Loucy (cell line): Measurements from ENCODE around the gene CYB5D1.

Experiments used
- H2AFZ ChIP-seq: fragments of 200-600 bp; sonication (generic); 2 replicates; pipeline ENCODE4 v1.6.0; 2016; ENCODE audit warnings: antibody characterized with exemption, mild to moderate bottlenecking, low read length, moderate library complexity
- H3F3A ChIP-seq: fragments of 200-600 bp; 2 replicates; pipeline ENCODE4 v1.6.0; 2016; ENCODE audit warnings: antibody characterized with exemption, low read depth, mild to moderate bottlenecking
- H3K27me3 ChIP-seq: fragments of 200-600 bp; sonication (generic); 2 replicates; pipeline ENCODE4 v1.6.1; 2014; ENCODE audit warnings: low read length, mild to moderate bottlenecking; ENCODE audit not compliant: insufficient read depth, poor library complexity, severe bottlenecking
- H3K36me3 ChIP-seq: fragments of 200-600 bp; sonication (generic); 2 replicates; pipeline ENCODE4 v1.6.1; 2016; ENCODE audit warnings: low read length; ENCODE audit not compliant: insufficient read depth
- H3K4me1 ChIP-seq: fragments of 200-600 bp; sonication (generic); 2 replicates; pipeline ENCODE4 v1.5.1; 2014; ENCODE audit warnings: low read length, mild to moderate bottlenecking; ENCODE audit not compliant: insufficient read depth, poor library complexity, severe bottlenecking
- H3K4me2 ChIP-seq: fragments of 200-600 bp; sonication (generic); 2 replicates; pipeline ENCODE4 v1.6.0; 2014; ENCODE audit warnings: antibody characterized with exemption, low read length, low read depth, mild to moderate bottlenecking; ENCODE audit not compliant: poor library complexity, severe bottlenecking
- H3K4me3 ChIP-seq: fragments of 200-600 bp; sonication (generic); 2 replicates; pipeline ENCODE4 v1.5.1; 2014; ENCODE audit warnings: low read length, mild to moderate bottlenecking, mixed read lengths; ENCODE audit not compliant: poor library complexity, severe bottlenecking
- H3K79me2 ChIP-seq: fragments of 200-600 bp; sonication (generic); 2 replicates; pipeline ENCODE4 v1.6.1; 2014; ENCODE audit warnings: low read length; ENCODE audit not compliant: insufficient read depth
- H3K9ac ChIP-seq: fragments of 200-600 bp; sonication (generic); 2 replicates; pipeline ENCODE4 v1.6.0; 2014; ENCODE audit warnings: mild to moderate bottlenecking, low read depth, low read length, moderate library complexity; ENCODE audit not compliant: poor library complexity, severe bottlenecking
- H3K9me2 ChIP-seq: fragments of 200-600 bp; sonication (generic); replicated peaks from 2 replicates; pipeline ENCODE4 v1.6.1; 2016; ENCODE audit warnings: low read depth, low read length, mixed read lengths
- H3K9me3 ChIP-seq: fragments of 200-600 bp; sonication (generic); 2 replicates; pipeline ENCODE4 v1.6.1; 2014; ENCODE audit warnings: mild to moderate bottlenecking, antibody characterized with exemption, low read length, low read depth; ENCODE audit not compliant: insufficient read depth
- H4K20me1 ChIP-seq: fragments of 200-600 bp; sonication (generic); 2 replicates; pipeline ENCODE4 v1.6.0; 2014; ENCODE audit warnings: antibody characterized with exemption, low read length, mild to moderate bottlenecking; ENCODE audit not compliant: insufficient read depth, poor library complexity, severe bottlenecking
- EZH2phosphoT487 ChIP-seq: fragments of 200-600 bp; IDR thresholded peaks from 2 replicates; pipeline ENCODE4 v1.6.1; 2018; ENCODE audit warnings: antibody characterized with exemption, mild to moderate bottlenecking, moderate library complexity, borderline replicate concordance
- TF ChIP-seq, protein P1 (sequence below): fragments of 200-600 bp; sonication (generic); conservative IDR thresholded peaks from 2 replicates; pipeline ENCODE4 v1.5.1; 2014; ENCODE audit warnings: mild to moderate bottlenecking, antibody characterized with exemption, low read length

CYB5D1 gene

DNA sequence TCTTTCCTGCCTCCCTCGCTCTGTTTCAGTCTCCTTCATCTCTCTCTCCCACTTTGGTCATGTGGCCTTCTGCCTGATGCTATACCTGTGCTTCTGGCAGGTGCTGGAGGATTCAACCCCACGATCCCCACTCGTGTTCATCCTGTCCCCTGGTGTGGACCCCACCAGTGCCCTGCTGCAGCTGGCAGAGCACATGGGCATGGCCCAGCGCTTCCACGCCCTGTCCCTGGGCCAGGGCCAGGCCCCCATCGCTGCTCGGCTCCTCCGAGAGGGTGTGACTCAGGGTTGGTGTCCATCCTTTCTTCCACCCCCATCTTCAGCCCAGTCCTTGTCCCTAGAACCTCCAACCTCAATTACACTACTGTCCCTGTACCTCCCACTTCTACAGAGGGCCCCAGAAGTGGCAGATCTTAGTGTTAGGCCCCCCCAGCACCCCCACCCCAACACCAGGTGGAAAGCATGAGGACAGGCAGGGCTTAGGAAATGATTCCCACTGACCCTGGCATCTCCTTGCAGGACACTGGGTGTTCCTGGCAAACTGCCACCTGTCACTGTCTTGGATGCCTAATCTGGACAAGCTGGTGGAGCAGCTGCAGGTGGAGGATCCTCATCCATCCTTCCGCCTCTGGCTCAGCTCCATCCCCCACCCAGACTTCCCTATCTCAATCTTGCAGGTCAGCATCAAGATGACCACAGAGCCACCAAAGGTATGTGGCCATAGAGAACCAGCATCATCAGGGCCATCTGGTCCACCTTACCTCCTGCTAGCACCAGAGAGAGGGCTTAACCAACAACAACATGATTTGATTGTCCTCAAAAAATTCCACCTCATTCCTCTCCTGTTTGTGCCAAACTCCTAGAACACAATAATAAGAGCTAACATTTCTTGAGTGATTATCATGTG is 33.5 kb upstream of the CYB5D1 start:
- no peaks in the 10 kb centered on the region for H3F3A ChIP-seq
- no peak overlapping the region for H3K9ac ChIP-seq
- H3K4me2 ChIP-seq = no peak overlapping the region
- no peak overlapping the region for H2AFZ ChIP-seq
- H3K4me3 ChIP-seq = no peak overlapping the region
- TF ChIP-seq EZH2phosphoT487 = no peak
- TF ChIP-seq, protein P1, sequence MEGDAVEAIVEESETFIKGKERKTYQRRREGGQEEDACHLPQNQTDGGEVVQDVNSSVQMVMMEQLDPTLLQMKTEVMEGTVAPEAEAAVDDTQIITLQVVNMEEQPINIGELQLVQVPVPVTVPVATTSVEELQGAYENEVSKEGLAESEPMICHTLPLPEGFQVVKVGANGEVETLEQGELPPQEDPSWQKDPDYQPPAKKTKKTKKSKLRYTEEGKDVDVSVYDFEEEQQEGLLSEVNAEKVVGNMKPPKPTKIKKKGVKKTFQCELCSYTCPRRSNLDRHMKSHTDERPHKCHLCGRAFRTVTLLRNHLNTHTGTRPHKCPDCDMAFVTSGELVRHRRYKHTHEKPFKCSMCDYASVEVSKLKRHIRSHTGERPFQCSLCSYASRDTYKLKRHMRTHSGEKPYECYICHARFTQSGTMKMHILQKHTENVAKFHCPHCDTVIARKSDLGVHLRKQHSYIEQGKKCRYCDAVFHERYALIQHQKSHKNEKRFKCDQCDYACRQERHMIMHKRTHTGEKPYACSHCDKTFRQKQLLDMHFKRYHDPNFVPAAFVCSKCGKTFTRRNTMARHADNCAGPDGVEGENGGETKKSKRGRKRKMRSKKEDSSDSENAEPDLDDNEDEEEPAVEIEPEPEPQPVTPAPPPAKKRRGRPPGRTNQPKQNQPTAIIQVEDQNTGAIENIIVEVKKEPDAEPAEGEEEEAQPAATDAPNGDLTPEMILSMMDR = no peak
- no peaks in the 10 kb centered on the region for H3K79me2 ChIP-seq
- no peaks in the 10 kb centered on the region for H3K9me3 ChIP-seq
- H3K36me3 ChIP-seq = no peaks in the 10 kb centered on the region
- no peaks in the 10 kb centered on the region for H3K4me1 ChIP-seq
- H3K9me2 ChIP-seq = no peaks in the 10 kb centered on the region
- H3K27me3 ChIP-seq = no peaks in the 10 kb centered on the region
- no peaks in the 10 kb centered on the region for H4K20me1 ChIP-seq

DNA sequence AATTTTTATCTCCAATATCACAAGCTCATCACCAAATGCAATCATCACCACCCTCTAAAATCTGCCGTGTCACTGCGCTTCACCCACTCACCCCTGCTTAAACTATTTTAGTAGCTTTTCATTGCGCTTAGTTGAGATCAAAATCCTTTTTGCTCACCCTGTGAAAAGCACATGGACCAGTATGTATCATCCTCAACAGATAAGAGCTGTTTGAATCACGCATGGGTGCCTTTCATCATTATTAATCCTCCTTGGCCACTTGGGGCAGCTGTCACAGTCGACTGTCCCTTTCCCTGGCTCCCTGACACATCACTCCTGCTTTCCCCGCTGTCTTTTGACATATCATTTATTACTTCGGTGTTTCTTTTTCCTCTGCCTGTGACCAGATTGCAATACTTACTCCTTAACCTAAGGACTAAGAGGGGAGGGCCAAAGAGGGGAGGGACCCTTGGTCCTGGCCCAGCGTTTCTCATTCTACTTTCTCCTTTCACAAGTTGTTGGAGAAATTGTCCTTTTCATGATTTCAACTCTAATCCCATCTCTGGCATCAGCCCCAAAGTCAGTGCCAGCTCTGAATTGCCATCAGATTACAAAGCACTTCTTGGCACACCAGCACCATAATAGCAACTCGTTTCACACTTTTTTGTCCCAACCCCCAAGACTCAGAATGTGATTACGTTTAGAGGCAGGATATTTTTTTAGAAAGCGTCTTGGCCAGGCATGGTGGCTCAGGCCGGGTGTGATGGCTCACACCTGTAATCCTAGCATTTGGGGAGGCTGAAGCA is 32.4 kb upstream of the CYB5D1 start:
- Histone ChIP-seq H3K9ac (no peak overlapping the region), H3K27me3 (no peaks in the 10 kb centered on the region), H3K4me3 (no peak overlapping the region), H3K36me3 (no peaks in the 10 kb centered on the region), H4K20me1 (no peaks in the 10 kb centered on the region), H3K9me2 (no peaks in the 10 kb centered on the region), H3K79me2 (no peaks in the 10 kb centered on the region), H3F3A (no peaks in the 10 kb centered on the region), H3K9me3 (no peaks in the 10 kb centered on the region), H3K4me1 (no peaks in the 10 kb centered on the region), H2AFZ (peak overlapping the region; percentile 3; the same call in 1 of the 2 replicates), H3K4me2 (no peak overlapping the region)
- no peak for TF ChIP-seq EZH2phosphoT487
- TF ChIP-seq, protein P1 = peak; percentile 47

DNA sequence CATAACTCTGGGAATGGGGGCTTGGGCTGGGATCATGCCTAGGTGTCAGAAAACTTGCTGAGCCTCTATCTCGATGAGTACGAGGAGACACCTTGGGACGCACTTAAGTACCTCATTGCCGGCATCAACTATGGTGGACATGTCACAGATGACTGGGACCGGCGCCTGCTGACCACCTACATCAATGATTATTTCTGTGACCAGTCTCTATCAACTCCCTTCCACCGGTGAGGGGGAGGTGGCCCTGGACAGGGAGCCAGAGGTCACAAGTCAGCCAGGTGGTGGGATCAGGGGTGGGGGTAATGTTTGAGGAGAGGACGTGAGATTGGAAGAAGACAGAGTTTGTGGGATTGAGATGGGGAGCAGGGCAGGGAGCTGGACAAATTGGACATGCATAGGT is 27.2 kb upstream of the CYB5D1 start:
- H3K9ac ChIP-seq = no peak overlapping the region
- no peak overlapping the region for H2AFZ ChIP-seq
- no peaks in the 10 kb centered on the region for H3K27me3 ChIP-seq
- H3K79me2 ChIP-seq = no peaks in the 10 kb centered on the region
- H4K20me1 ChIP-seq = no peaks in the 10 kb centered on the region
- peaks cover 5% of the 10 kb centered on the region; the same call in 1 of the 2 replicates for H3F3A ChIP-seq
- H3K4me1 ChIP-seq = peaks cover 9% of the 10 kb centered on the region
- TF ChIP-seq, protein P1 = no peak
- no peak for TF ChIP-seq EZH2phosphoT487
- H3K9me3 ChIP-seq = no peaks in the 10 kb centered on the region
- no peak overlapping the region for H3K4me3 ChIP-seq
- H3K4me2 ChIP-seq = no peak overlapping the region
- H3K36me3 ChIP-seq = no peaks in the 10 kb centered on the region
- no peaks in the 10 kb centered on the region for H3K9me2 ChIP-seq
